GM12865 (cell line): ENCODE data around the gene RELN.

Source experiments
- DNase-seq: peaks from one replicate; pipeline ENCODE4 v3.0.0; 2010; ENCODE audit warnings: low read depth
- H3K4me3 ChIP-seq: 2 replicates; pipeline ENCODE4 v1.5.1; 2011; ENCODE audit warnings: mild to moderate bottlenecking, low read depth, low read length, control low read depth
- TF ChIP-seq, protein P1 (sequence below): IDR thresholded peaks from 2 replicates; pipeline ENCODE4 v1.5.1; 2011; ENCODE audit warnings: low read length, control low read depth, low read depth, inconsistent platforms; ENCODE audit not compliant: insufficient read depth; ENCODE audit errors: missing control alignments

The RELN gene

DNA sequence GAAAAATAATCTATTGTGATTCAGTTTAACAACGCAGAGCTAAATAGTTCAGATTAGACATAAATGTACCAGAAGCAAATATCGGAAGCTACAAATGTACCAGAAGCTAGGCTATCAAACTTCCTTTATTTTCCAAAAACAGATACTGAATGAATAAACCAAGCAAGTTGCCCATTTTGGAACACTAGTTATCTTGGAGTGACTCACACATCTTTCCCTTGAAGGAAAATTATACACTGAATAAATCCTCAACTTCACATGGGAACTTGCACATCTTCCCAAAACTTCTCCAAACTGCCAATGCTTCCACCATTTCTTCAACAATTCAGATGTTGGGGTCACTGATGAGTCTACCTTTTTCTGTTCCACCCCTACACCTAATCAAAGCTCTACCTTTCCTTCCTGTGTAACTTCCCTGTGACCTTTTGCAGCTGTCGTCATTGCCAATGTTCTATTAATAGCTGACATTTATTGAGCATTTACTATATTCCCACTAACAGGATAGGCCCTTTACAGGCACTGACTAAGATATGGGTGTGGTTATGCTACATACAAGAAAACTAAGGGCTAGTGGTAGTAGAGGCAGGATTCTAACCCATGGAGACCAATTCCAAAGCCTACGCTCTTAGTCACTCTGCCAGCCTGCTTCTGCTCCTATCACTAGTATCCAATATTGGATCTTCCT is 22.7 kb downstream of the RELN start:
- TF ChIP-seq, protein P1, sequence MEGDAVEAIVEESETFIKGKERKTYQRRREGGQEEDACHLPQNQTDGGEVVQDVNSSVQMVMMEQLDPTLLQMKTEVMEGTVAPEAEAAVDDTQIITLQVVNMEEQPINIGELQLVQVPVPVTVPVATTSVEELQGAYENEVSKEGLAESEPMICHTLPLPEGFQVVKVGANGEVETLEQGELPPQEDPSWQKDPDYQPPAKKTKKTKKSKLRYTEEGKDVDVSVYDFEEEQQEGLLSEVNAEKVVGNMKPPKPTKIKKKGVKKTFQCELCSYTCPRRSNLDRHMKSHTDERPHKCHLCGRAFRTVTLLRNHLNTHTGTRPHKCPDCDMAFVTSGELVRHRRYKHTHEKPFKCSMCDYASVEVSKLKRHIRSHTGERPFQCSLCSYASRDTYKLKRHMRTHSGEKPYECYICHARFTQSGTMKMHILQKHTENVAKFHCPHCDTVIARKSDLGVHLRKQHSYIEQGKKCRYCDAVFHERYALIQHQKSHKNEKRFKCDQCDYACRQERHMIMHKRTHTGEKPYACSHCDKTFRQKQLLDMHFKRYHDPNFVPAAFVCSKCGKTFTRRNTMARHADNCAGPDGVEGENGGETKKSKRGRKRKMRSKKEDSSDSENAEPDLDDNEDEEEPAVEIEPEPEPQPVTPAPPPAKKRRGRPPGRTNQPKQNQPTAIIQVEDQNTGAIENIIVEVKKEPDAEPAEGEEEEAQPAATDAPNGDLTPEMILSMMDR: no peak
- no peak for DNase-seq
- H3K4me3 ChIP-seq: no peak overlapping the region

DNA sequence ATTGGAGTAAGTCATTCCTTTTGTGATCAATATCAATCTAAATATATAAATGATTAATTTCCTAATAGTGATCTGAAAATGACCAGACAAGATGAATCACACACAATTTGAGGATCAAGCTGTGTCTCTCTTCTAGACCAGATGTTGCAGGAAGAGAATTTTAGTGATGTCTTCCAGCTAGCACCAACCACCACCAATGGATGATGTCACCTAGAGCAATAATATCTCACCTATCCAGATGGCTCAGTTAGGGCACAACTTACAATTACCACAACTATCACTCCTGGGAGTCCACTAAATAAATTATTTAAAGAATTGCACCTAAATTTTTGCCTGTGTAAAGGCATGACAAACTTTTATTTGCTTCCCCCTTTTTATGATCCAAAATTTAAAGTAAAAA is 25.2 kb downstream of the RELN start:
- TF ChIP-seq, protein P1: no peak
- H3K4me3 ChIP-seq: no peak overlapping the region
- DNase-seq: no peak

GRCh38 chr7:103962070-103962469 is 27.4 kb downstream of the RELN start:
- H3K4me3 ChIP-seq: no peak overlapping the region
- TF ChIP-seq, protein P1: no peak
- DNase-seq: no peak

DNA sequence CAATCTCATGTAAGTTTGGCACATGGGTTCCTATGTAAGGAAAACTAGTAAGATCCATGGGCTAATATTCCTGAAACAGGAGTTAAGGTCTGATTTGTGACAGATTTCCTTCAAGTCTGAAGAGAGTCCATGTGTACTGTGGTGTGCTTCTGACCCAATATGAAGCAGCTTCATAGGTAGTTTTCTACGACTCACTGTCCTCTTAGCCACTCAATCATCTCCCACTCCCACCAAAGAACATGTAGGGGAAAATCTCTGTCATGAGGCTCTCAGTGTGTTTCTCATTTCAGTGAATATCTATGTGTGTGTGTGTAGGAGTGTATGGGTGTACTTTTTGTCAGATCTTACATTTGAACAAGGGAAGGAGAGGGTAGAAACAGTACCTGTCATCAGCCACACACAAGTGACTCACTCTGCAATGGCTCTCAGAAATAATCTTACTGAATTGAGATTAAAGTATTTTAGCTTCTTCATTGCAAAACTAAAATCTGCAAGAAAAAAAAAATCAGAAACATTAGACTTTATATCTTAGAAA is 31.1 kb downstream of the RELN start:
- no peak overlapping the region for H3K4me3 ChIP-seq
- no peak for DNase-seq
- TF ChIP-seq, protein P1: no peak

- TF ChIP-seq, protein P1: no peak
- DNase-seq: no peak
- H3K4me3 ChIP-seq: no peak overlapping the region
Measured at GRCh38 chr7:103955985-103956384, 33.5 kb downstream of the RELN start.

GRCh38 chr7:103952408-103952807 is 37.0 kb downstream of the RELN start:
- H3K4me3 ChIP-seq: no peak overlapping the region
- DNase-seq: no peak
- TF ChIP-seq, protein P1: no peak

DNA sequence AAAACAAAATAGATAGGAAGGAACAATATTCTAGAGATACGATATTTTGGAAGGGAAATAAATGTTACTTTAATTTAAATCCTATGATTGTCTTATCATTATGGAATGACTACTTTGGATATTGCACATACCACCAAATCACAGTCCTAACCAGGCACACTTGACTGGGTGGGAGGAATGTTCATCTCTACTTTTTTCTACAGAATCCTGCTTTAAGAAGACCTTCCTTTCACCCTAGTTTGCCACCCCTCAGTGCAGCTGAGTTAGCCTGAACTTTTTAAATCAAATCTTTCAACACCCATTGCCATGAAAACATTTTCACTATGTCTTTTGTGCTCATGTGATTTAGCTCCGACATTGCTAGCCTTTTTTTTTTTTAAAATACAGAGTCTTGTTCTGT is 38.1 kb downstream of the RELN start:
- H3K4me3 ChIP-seq: no peak overlapping the region
- no peak for DNase-seq
- TF ChIP-seq, protein P1: no peak
